Prostate gland (tissue), 2 donors: Measurements from ENCODE around the gene SYMPK.

Experiments used
- POLR2A ChIP-seq: fragments of 450-650 bp; IDR thresholded peaks from one replicate; pipeline ENCODE4 v1.6.1; 2016; ENCODE audit warnings: antibody characterized with exemption, mild to moderate bottlenecking
- TF ChIP-seq, protein P1 (sequence below), 4 experiments: fragments of 200-600 bp in 2 of 4; fragments of 450-650 bp in 2 of 4; sonication (generic) in 2 of 4; IDR thresholded peaks; 1 replicate in 3 of 4; 2 replicates in 1 of 4; pipeline ENCODE4 v1.5.1; 2016 to 2019; ENCODE audit warnings: antibody characterized with exemption in 4 of 4, mild to moderate bottlenecking in 2 of 4, moderate library complexity in 2 of 4

DNA sequence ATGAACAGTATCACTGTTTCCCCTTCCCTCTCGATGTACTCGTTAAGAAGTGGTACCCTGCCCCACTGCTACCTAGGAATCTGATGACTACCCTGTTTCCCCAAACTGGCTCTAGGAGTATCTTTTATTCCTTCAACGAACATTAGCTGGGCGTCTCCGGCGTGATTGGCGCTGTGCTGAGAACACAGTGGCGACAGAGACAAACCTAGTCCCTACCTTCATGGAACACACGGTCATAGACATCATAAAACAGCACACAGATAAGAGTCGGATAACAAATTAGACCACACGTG, 730 bp downstream of the SYMPK start:
- TF ChIP-seq POLR2A = no peak
- TF ChIP-seq, protein P1, sequence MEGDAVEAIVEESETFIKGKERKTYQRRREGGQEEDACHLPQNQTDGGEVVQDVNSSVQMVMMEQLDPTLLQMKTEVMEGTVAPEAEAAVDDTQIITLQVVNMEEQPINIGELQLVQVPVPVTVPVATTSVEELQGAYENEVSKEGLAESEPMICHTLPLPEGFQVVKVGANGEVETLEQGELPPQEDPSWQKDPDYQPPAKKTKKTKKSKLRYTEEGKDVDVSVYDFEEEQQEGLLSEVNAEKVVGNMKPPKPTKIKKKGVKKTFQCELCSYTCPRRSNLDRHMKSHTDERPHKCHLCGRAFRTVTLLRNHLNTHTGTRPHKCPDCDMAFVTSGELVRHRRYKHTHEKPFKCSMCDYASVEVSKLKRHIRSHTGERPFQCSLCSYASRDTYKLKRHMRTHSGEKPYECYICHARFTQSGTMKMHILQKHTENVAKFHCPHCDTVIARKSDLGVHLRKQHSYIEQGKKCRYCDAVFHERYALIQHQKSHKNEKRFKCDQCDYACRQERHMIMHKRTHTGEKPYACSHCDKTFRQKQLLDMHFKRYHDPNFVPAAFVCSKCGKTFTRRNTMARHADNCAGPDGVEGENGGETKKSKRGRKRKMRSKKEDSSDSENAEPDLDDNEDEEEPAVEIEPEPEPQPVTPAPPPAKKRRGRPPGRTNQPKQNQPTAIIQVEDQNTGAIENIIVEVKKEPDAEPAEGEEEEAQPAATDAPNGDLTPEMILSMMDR (IDR thresholded peaks at IDR 0.05) = peak in 1 of 4 experiments; percentile 12
